Sciatic nerve (tissue), 2 donors: ENCODE results near the gene VWA3B. TPM values are rescaled to one million over a fixed set of nuclear protein-coding genes. Genes with fewer than 3 reads are reported as not detected.
"Not testable (repeated sequence)": the region's sequence is repeated elsewhere in the genome, so short reads cannot be mapped to it uniquely, and the experiment has no call there.

Source experiments
- ATAC-seq: fragments of 200-7000 bp; cut with Tn5 transposase; one replicate; pipeline ENCODE4 v1.9.1; 2020; ENCODE audit warnings: mild to moderate bottlenecking, moderate library complexity
- DNase-seq: peaks from one replicate; pipeline ENCODE4 v3.0.0-alpha.2; 2020; ENCODE audit warnings: low spot score
- intact Hi-C: fragments of 100-400 bp; cut with DNase I; formaldehyde crosslinking; loops from one replicate; pipeline ENCODE4 v1.14.2; 2022
- total RNA-seq: library from RNA; stranded (reverse); fragmentation: NEBNext Ultra II Directional; extraction: Animal tissue kit (Norgen Biotek cat#: 25700); gene quantifications from one replicate; pipeline ENCODE4 v1.2.1, GENCODE V29; 2021
- donor health status: DM: no; HTN: no; CAD: no.
- donor health status: DM: no; HTN: no; CAD: no.

Gene VWA3B
- total RNA-seq, 1 donor from 2014 or later: 0.80 TPM

GRCh38 chr2:98084151-98084868 lies 2.7 kb upstream of the VWA3B start:
- intact Hi-C loops: no loop called here
- ATAC-seq (no peak), DNase-seq (no peak)

GRCh38 chr2:98084869-98085238 lies 2.1 kb upstream of the VWA3B start:
- intact Hi-C loops: no loop called here
- no peak for ATAC-seq
- no peak for DNase-seq

GRCh38 chr2:98085649-98086048 lies 1.3 kb upstream of the VWA3B start:
- ATAC-seq (no peak), DNase-seq (no peak)
- intact Hi-C loops: no loop called here

GRCh38 chr2:98087447-98088020 lies 567 bp downstream of the VWA3B start:
- no peak for DNase-seq
- intact Hi-C loops: no loop called here
- ATAC-seq: no peak

- DNase-seq (no peak), ATAC-seq (peak; percentile 56)
- intact Hi-C loops: no loop called here
These were observed 1.3 kb downstream of the VWA3B start for GRCh38 chr2:98088261-98088660.

- ATAC-seq: no peak
- intact Hi-C loops: no loop called here
- no peak for DNase-seq
These were observed 3.0 kb downstream of the VWA3B start for GRCh38 chr2:98089941-98090340.

GRCh38 chr2:98090951-98091350 lies 4.0 kb downstream of the VWA3B start:
- intact Hi-C loops: no loop called here
- ATAC-seq (no peak), DNase-seq (no peak)

- intact Hi-C loops: no loop called here
- ATAC-seq (no peak), DNase-seq (no peak)
These were observed 4.8 kb downstream of the VWA3B start for GRCh38 chr2:98091738-98092137.

GRCh38 chr2:98093146-98093545 lies 6.2 kb downstream of the VWA3B start:
- intact Hi-C loops: no loop called here
- DNase-seq (no peak), ATAC-seq (no peak)

GRCh38 chr2:98093611-98094010 lies 6.6 kb downstream of the VWA3B start:
- ATAC-seq (no peak), DNase-seq (no peak)
- intact Hi-C loops: no loop called here

GRCh38 chr2:98099939-98100743 lies 13.2 kb downstream of the VWA3B start:
- ATAC-seq (no peak), DNase-seq (no peak)
- intact Hi-C loops: no loop called here

- DNase-seq, intact Hi-C loops, ATAC-seq: not testable (repeated sequence)
These were observed 15.3 kb downstream of the VWA3B start for GRCh38 chr2:98102315-98102714.

GRCh38 chr2:98102878-98103277 lies 15.9 kb downstream of the VWA3B start:
- DNase-seq (no peak), ATAC-seq (no peak)
- intact Hi-C loops: no loop called here

GRCh38 chr2:98108110-98108509 lies 21.1 kb downstream of the VWA3B start:
- intact Hi-C loops: no loop called here
- no peak for ATAC-seq
- DNase-seq: no peak

- DNase-seq (no peak), ATAC-seq (no peak)
- intact Hi-C loops: no loop called here
These were observed 23.8 kb downstream of the VWA3B start for GRCh38 chr2:98110741-98111140.

- ATAC-seq (no peak), DNase-seq (no peak)
- intact Hi-C loops: no loop called here
These were observed 27.8 kb downstream of the VWA3B start for GRCh38 chr2:98114643-98115330.

GRCh38 chr2:98118161-98118560 lies 31.2 kb downstream of the VWA3B start:
- DNase-seq (no peak), ATAC-seq (no peak)
- intact Hi-C loops: no loop called here

GRCh38 chr2:98118852-98119251 lies 31.9 kb downstream of the VWA3B start:
- DNase-seq (no peak), ATAC-seq (no peak)
- intact Hi-C loops: no loop called here

GRCh38 chr2:98121149-98121548 lies 34.2 kb downstream of the VWA3B start:
- no peak for ATAC-seq
- DNase-seq: no peak
- intact Hi-C loops: no loop called here

GRCh38 chr2:98122524-98122923 lies 35.6 kb downstream of the VWA3B start:
- DNase-seq (no peak), ATAC-seq (peak; percentile 24)
- intact Hi-C loops: no loop called here
